ENCODE data around the gene RPTOR. TPM values are rescaled to one million over a fixed set of nuclear protein-coding genes. Genes with fewer than 3 reads are reported as not detected.

RPTOR gene
- total RNA-seq, 1 donor = 27.9 TPM

- H4K20me1 ChIP-seq (ENCODE audit: insufficient read depth, low read length) = peaks cover 18% of the 10 kb centered on the region
These were observed 164.6 kb downstream of the RPTOR start for GRCh38 chr17:80709090-80709695.

GRCh38 chr17:80710714-80711302 is 166.2 kb downstream of the RPTOR start:
- H3K4me1 ChIP-seq (ENCODE audit: insufficient read depth, low read length) = no peaks in the 10 kb centered on the region
- no peaks in the 10 kb centered on the region for H3K9me3 ChIP-seq (ENCODE audit: low read depth, low read length)
- H4K20me1 ChIP-seq (ENCODE audit: insufficient read depth, low read length) = peaks cover 9% of the 10 kb centered on the region
- no peak overlapping the region for H3K4me3 ChIP-seq (ENCODE audit: insufficient read depth, low read length)
- peaks cover 44% of the 10 kb centered on the region for H3K79me2 ChIP-seq (ENCODE audit: insufficient read depth, low read length)
- no peak overlapping the region for H3K4me2 ChIP-seq (ENCODE audit: insufficient read depth, low read length)
- no peak overlapping the region for H3K27ac ChIP-seq (ENCODE audit: low read depth, low read length)
- H3K36me3 ChIP-seq (ENCODE audit: insufficient read depth, low read length) = peaks cover 5% of the 10 kb centered on the region
- H2AFZ ChIP-seq (ENCODE audit: low read length) = no peak overlapping the region
- no peaks in the 10 kb centered on the region for H3K27me3 ChIP-seq (ENCODE audit: insufficient read depth, low read length)
- DNase-seq (ENCODE audit: insufficient read length, low spot score, missing footprints) = no peak
- no peak for TF ChIP-seq CTCF (IDR thresholded peaks at IDR 0.05; ENCODE audit: extremely low read depth, low read depth, low read length)

More at GRCh38 chr17:80709090-80709695, 164.6 kb downstream of the RPTOR start:
- TF ChIP-seq CTCF (IDR thresholded peaks at IDR 0.05; ENCODE audit: extremely low read depth, low read depth, low read length) = no peak
- no peaks in the 10 kb centered on the region for H3K27me3 ChIP-seq (ENCODE audit: insufficient read depth, low read length)
- peaks cover 55% of the 10 kb centered on the region for H3K79me2 ChIP-seq (ENCODE audit: insufficient read depth, low read length)
- no peak for DNase-seq (ENCODE audit: insufficient read length, low spot score, missing footprints)
- H3K9me3 ChIP-seq (ENCODE audit: low read depth, low read length) = no peaks in the 10 kb centered on the region
- no peak overlapping the region for H2AFZ ChIP-seq (ENCODE audit: low read length)
- peaks cover 5% of the 10 kb centered on the region for H3K36me3 ChIP-seq (ENCODE audit: insufficient read depth, low read length)
- H3K27ac ChIP-seq (ENCODE audit: low read depth, low read length) = no peak overlapping the region
- no peak overlapping the region for H3K4me3 ChIP-seq (ENCODE audit: insufficient read depth, low read length)
- H3K4me1 ChIP-seq (ENCODE audit: insufficient read depth, low read length) = peaks cover 3% of the 10 kb centered on the region
- no peak overlapping the region for H3K4me2 ChIP-seq (ENCODE audit: insufficient read depth, low read length)

- H3K79me2 ChIP-seq (ENCODE audit: insufficient read depth, low read length) = peaks cover 39% of the 10 kb centered on the region
- no peaks in the 10 kb centered on the region for H3K27me3 ChIP-seq (ENCODE audit: insufficient read depth, low read length)
- no peak overlapping the region for H3K4me2 ChIP-seq (ENCODE audit: insufficient read depth, low read length)
These were observed 167.5 kb downstream of the RPTOR start for GRCh38 chr17:80712089-80712488.

More at GRCh38 chr17:80712089-80712488, 167.5 kb downstream of the RPTOR start:
- no peak overlapping the region for H2AFZ ChIP-seq (ENCODE audit: low read length)
- TF ChIP-seq CTCF (IDR thresholded peaks at IDR 0.05; ENCODE audit: extremely low read depth, low read depth, low read length) = no peak
- H3K36me3 ChIP-seq (ENCODE audit: insufficient read depth, low read length) = peaks cover 5% of the 10 kb centered on the region
- H4K20me1 ChIP-seq (ENCODE audit: insufficient read depth, low read length) = peaks cover 9% of the 10 kb centered on the region
- H3K9me3 ChIP-seq (ENCODE audit: low read depth, low read length) = no peaks in the 10 kb centered on the region
- no peaks in the 10 kb centered on the region for H3K4me1 ChIP-seq (ENCODE audit: insufficient read depth, low read length)
- no peak for DNase-seq (ENCODE audit: insufficient read length, low spot score, missing footprints)
- H3K4me3 ChIP-seq (ENCODE audit: insufficient read depth, low read length) = no peak overlapping the region
- H3K27ac ChIP-seq (ENCODE audit: low read depth, low read length) = no peak overlapping the region
